DND-41 (cell line): ENCODE results near the gene ZNF286A.
"Not testable (repeated sequence)": the region's sequence is repeated elsewhere in the genome, so short reads cannot be mapped to it uniquely, and the experiment has no call there.

Experiments
- ATAC-seq: fragments of 200-7000 bp; cut with Tn5 transposase; 3 replicates; pipeline ENCODE4 v1.9.1; 2021; ENCODE audit warnings: low read depth; ENCODE audit not compliant: insufficient read depth
- DNase-seq: peaks from one replicate; pipeline ENCODE4 v3.0.0-alpha.2; 2020
- H2AFZ ChIP-seq: 2 replicates; pipeline ENCODE4 v1.6.0; 2012; ENCODE audit warnings: low read depth, low read length
- H3K27ac ChIP-seq: 2 replicates; pipeline ENCODE4 v1.5.1; 2012; ENCODE audit warnings: low read length, inconsistent platforms
- H3K27me3 ChIP-seq: fragments of 200-600 bp; sonication (generic); 2 replicates; pipeline ENCODE4 v1.6.0; 2012; ENCODE audit warnings: low read length, mild to moderate bottlenecking, inconsistent platforms; ENCODE audit not compliant: insufficient read depth, poor library complexity
- H3K36me3 ChIP-seq: 2 replicates; pipeline ENCODE4 v1.5.1; 2012; ENCODE audit warnings: low read length, inconsistent platforms; ENCODE audit not compliant: insufficient read depth
- H3K4me1 ChIP-seq: 2 replicates; pipeline ENCODE4 v1.5.1; 2012; ENCODE audit warnings: mild to moderate bottlenecking, low read length; ENCODE audit not compliant: insufficient read depth
- H3K4me2 ChIP-seq: 2 replicates; pipeline ENCODE4 v1.6.0; 2012; ENCODE audit warnings: mild to moderate bottlenecking, moderate library complexity, low read length, inconsistent platforms; ENCODE audit not compliant: insufficient read depth
- H3K4me3 ChIP-seq, 2 experiments: fragments of 200-600 bp in 1 of 2; shearing (Covaris generic) in 1 of 2; 2 replicates each; pipeline ENCODE4 v1.5.1; 2012 to 2016; ENCODE audit warnings: inconsistent platforms in 2 of 2, low read length in 2 of 2, mild to moderate bottlenecking in 2 of 2, low read depth in 1 of 2, moderate library complexity in 1 of 2
- H3K79me2 ChIP-seq: 2 replicates; pipeline ENCODE4 v1.6.0; 2012; ENCODE audit warnings: low read length, inconsistent platforms; ENCODE audit not compliant: insufficient read depth
- H3K9ac ChIP-seq: 2 replicates; pipeline ENCODE4 v1.6.0; 2012; ENCODE audit warnings: low read depth, mild to moderate bottlenecking, inconsistent platforms, low read length, moderate library complexity
- H3K9me3 ChIP-seq: 2 replicates; pipeline ENCODE4 v1.5.1; 2012; ENCODE audit warnings: low read length, moderate library complexity, mild to moderate bottlenecking, inconsistent platforms; ENCODE audit not compliant: insufficient read depth, severe bottlenecking
- H4K20me1 ChIP-seq: 2 replicates; pipeline ENCODE4 v1.6.0; 2012; ENCODE audit warnings: low read length; ENCODE audit not compliant: insufficient read depth
- EZH2 ChIP-seq: IDR thresholded peaks from 3 replicates; pipeline ENCODE4 v1.6.1; 2012; ENCODE audit warnings: borderline replicate concordance, low read depth, mild to moderate bottlenecking, moderate library complexity, low read length, inconsistent platforms; ENCODE audit not compliant: severe bottlenecking
- TF ChIP-seq, protein P1 (sequence below): IDR thresholded peaks from 2 replicates; pipeline ENCODE4 v1.5.1; 2012; ENCODE audit warnings: borderline replicate concordance, low read length, moderate library complexity, mild to moderate bottlenecking; ENCODE audit not compliant: poor library complexity, severe bottlenecking; ENCODE audit errors: extremely low read depth

ZNF286A gene

DNA sequence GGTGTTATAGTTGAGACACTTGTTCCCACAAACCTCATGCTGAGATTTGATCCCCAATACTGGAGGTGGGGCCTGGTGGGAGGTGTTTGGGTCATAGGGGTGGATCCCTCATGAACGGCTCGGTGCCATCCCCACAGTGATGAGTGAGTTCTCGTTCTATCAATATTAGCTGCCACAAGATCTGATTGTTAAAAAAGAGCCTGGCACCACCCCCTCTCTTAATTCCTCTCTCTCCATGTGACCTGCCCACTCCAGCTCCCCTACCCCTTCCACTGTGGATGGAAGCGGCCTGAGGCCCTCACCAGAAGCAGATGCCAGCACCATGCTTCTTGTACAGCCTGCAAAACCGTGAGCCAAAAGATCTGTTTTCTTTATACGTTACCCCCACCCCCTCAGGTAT, 46.6 kb upstream of the ZNF286A start:
- Histone ChIP-seq H3K4me1 (no peaks in the 10 kb centered on the region), H3K27ac (no peak overlapping the region), H3K4me3 (no peak overlapping the region), H3K79me2 (no peaks in the 10 kb centered on the region), H3K9ac (no peak overlapping the region), H4K20me1 (no peaks in the 10 kb centered on the region), H3K9me3 (no peaks in the 10 kb centered on the region), H2AFZ (no peak overlapping the region), H3K36me3 (no peaks in the 10 kb centered on the region), H3K27me3 (no peaks in the 10 kb centered on the region), H3K4me2 (no peak overlapping the region)
- ATAC-seq (no peak), DNase-seq (no peak)
- no peak for TF ChIP-seq EZH2
- TF ChIP-seq, protein P1, sequence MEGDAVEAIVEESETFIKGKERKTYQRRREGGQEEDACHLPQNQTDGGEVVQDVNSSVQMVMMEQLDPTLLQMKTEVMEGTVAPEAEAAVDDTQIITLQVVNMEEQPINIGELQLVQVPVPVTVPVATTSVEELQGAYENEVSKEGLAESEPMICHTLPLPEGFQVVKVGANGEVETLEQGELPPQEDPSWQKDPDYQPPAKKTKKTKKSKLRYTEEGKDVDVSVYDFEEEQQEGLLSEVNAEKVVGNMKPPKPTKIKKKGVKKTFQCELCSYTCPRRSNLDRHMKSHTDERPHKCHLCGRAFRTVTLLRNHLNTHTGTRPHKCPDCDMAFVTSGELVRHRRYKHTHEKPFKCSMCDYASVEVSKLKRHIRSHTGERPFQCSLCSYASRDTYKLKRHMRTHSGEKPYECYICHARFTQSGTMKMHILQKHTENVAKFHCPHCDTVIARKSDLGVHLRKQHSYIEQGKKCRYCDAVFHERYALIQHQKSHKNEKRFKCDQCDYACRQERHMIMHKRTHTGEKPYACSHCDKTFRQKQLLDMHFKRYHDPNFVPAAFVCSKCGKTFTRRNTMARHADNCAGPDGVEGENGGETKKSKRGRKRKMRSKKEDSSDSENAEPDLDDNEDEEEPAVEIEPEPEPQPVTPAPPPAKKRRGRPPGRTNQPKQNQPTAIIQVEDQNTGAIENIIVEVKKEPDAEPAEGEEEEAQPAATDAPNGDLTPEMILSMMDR, result no peak

GRCh38 chr17:15654401-15654800, 45.2 kb upstream of the ZNF286A start:
- H3K36me3 ChIP-seq, ATAC-seq, H3K4me3 ChIP-seq, H2AFZ ChIP-seq, H3K4me2 ChIP-seq, DNase-seq, H3K27me3 ChIP-seq, H3K27ac ChIP-seq, H4K20me1 ChIP-seq, H3K79me2 ChIP-seq, H3K4me1 ChIP-seq, H3K9me3 ChIP-seq, H3K9ac ChIP-seq: not testable (repeated sequence)

- Histone ChIP-seq H3K9me3 (no peaks in the 10 kb centered on the region), H3K4me3 (no peak overlapping the region), H3K36me3 (peaks cover 4% of the 10 kb centered on the region; the same call in 1 of the 2 replicates), H3K4me2 (no peak overlapping the region), H3K27me3 (no peaks in the 10 kb centered on the region), H3K9ac (no peak overlapping the region), H2AFZ (no peak overlapping the region), H4K20me1 (no peaks in the 10 kb centered on the region), H3K27ac (no peak overlapping the region), H3K4me1 (no peaks in the 10 kb centered on the region), H3K79me2 (no peaks in the 10 kb centered on the region)
- no peak for ATAC-seq
- no peak for TF ChIP-seq EZH2
- TF ChIP-seq, protein P1, result no peak
- no peak for DNase-seq
Observed at GRCh38 chr17:15654886-15655561, 44.5 kb upstream of the ZNF286A start.

- no peak overlapping the region for H2AFZ ChIP-seq
- no peaks in the 10 kb centered on the region for H3K27me3 ChIP-seq
- H3K36me3 ChIP-seq, result peaks cover 4% of the 10 kb centered on the region; the same call in 1 of the 2 replicates
- H4K20me1 ChIP-seq, result no peaks in the 10 kb centered on the region
- H3K4me2 ChIP-seq, result no peak overlapping the region
- no peak overlapping the region for H3K27ac ChIP-seq
- no peaks in the 10 kb centered on the region for H3K4me1 ChIP-seq
- no peak for TF ChIP-seq EZH2
- TF ChIP-seq, protein P1, result no peak
- no peaks in the 10 kb centered on the region for H3K79me2 ChIP-seq
- DNase-seq, result no peak
- H3K4me3 ChIP-seq, result no peak overlapping the region
- no peak overlapping the region for H3K9ac ChIP-seq
- no peak for ATAC-seq
- no peaks in the 10 kb centered on the region for H3K9me3 ChIP-seq
Observed at GRCh38 chr17:15657868-15658267, 41.7 kb upstream of the ZNF286A start.
